GM19023 (cell line): ENCODE measurements around the gene TRIM7.
"Not testable (repeated sequence)": the region's sequence is repeated elsewhere in the genome, so short reads cannot be mapped to it uniquely, and the experiment has no call there.

Experiments used
- ATAC-seq: cut with Tn5 transposase; IDR thresholded peaks from one replicate; pipeline ENCODE4 v1.9.1; 2021; ENCODE audit warnings: mild to moderate bottlenecking, moderate library complexity; ENCODE audit not compliant: unreplicated experiment

Gene TRIM7

DNA sequence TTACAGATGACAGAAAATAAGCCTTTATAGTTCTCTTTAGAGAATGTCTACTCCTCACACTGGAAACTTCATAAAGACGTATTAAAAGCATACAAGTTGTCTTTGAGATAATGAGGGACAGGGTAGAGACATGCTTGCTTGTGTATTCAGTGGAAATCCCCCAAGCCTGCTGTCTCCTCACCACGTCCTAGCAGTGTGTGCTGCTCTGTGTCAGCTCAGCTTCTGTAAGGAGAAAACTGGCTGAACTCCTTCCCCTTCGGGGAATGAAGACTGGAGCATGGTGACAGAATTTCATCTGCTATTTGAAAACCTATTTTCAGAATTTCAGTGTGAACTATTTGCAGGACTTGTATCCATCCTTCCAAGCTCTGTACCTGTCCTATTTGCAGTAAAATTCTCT is 48.2 kb downstream of the TRIM7 start:
- ATAC-seq, result no peak

DNA sequence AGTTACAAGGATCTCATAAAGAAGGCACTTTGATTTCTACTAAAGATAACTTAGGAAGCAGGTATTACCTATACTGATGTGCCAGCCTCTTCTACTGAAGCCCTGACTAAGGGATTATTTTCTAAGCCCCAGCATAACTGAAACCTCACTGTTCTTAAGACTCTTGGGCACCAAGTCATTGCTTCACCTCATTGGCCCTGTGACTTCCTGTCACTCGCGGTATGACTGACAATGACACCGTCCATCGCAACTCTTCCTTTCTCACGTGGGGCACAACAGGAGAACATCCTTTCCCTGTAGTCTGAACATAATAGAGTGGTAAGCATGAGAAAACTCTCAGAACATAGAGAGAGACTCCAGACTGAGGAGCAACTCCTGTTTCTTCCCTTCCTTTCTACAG is 51.2 kb downstream of the TRIM7 start:
- no peak for ATAC-seq

DNA sequence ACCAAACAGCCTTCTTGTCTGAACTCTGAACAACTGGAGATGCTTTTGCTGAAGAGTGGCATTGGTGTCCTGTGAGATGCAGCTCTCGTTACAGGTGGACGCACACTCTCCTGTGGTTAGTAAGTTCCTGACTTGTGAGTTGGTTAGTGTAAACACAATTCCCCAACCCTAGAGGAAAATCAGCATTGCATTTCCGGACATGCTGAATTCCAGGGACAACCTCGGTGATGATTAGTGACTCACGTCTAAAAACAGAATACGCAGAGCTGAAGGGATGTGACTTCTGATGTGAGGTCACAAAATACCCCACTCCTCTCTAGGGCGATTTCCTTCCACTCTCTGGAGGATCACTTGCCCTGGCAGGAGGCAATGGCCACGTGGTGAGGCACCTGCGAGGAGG is 52.6 kb downstream of the TRIM7 start:
- no peak for ATAC-seq

DNA sequence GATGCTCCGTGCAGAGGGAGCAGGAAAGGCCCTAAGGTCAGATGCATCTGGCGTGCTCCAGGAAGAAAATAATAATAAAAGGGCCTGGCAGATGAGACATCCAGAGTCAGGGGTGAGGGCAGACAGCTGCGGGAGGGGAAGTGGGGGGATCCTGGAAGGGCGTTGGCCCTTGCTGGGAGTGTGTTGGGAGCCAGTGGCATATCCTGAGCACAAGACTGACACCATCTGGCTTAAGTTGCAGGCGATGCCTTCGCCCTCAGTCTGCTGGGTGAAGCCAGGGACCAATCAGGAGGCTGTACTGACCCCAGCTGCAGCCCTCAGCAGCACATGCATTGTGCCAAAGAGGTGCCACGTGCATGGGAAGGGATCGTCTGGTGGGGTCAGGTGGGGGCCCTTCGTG is 53.9 kb downstream of the TRIM7 start:
- ATAC-seq, result no peak

DNA sequence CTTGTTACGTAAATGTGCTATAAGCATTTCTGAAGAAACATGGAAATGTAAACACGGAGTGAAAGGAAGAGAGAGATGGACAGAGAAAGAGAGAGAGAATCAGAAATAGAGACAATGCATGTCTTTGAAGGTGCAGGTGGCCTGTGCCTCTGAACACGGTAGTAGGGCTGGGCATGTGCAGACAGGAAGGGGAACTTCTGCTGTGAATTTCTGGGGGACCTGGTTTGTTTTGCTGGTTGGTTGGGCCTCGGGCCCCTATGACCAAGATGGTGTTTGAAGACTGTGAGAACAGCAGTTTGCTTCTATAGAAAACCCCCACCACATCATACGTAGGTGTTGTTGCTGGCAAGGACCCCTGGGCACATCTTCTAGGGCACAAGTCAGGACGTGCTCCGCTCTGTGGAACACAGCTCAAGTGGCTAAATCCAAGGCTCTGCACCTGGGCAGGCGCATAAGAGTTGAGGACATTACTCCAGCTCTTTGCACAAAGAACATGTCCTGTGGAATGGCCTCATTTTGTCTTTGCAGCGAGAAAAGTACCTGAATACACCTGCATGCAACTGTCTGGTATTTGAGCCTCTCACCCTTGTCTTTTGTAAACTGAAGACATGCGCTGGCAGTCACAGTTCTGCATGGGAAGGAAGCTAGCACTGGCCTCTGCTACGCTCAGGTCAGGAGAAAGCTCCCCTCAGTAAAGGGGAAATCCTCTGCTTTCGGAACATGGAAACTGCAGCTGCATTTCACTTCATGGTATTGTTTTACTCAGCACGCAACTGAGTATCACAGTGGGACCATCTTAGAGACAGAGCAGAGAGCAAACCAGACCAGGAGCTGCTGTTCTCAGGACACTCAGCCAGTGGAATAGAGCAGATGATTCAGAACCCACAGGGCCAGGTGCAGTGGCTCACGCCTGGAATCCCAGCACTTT is 54.9 kb downstream of the TRIM7 start:
- ATAC-seq, result no peak

DNA sequence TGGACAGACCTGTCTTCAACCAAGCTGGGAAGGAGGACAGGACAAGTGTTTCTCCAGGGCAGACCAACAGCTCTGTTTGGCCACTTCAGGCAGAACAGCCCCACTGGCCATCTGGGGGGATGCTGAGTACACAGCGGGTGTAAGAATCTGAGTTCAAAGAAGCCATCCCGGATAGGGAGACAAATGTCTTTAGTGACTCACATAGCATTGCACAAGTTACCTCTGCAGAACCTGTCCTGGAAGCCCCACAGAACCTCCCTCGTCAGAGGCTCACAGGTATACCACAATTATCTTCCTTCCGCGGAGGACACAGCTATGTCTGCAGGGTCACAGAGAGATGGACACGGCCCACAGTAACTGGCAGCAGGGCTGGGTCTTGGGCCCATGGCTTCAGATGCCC is 55.6 kb downstream of the TRIM7 start:
- ATAC-seq, result no peak

DNA sequence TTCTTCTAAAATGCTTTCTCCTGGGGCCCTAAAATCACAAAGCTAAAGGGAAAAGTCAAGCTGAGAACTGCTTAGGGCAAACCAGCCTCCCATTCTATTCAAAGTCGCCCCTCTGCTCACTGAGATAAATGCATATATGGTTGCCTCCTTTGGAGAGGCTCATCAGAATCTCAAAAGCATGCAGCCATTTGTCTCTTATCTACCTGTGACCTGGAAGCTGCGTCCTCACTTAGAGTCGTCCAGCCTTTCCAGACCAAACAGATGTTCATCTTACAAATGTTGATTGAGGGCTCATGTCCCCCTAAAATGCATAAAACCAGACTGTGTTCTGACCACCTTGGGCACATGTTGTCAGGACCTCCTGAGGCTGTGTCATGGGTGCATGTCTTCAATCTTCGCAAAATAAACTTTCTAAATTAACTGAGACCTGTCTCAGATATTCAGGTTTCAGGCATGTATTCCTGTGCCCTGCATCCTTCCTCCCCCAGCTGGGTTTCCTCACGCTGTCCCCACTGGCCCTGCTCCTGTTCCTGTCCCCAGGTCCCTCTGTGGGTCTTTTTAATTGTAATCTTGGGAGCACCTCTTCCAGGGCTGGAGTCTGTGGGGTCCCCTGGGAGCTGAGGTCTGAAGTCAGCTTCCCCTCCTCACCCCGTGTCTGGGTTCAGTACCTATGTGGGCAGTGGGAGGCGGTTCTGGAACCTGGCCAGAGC is 57.9 kb downstream of the TRIM7 start, which contains the start of gene OR2V2:
TSS of gene OR2V2 (plus strand) at position 660 of the 710 bp plus-strand sequence. CDS start 7,357 bp downstream, outside the sequence.
- not testable (repeated sequence) for ATAC-seq

DNA sequence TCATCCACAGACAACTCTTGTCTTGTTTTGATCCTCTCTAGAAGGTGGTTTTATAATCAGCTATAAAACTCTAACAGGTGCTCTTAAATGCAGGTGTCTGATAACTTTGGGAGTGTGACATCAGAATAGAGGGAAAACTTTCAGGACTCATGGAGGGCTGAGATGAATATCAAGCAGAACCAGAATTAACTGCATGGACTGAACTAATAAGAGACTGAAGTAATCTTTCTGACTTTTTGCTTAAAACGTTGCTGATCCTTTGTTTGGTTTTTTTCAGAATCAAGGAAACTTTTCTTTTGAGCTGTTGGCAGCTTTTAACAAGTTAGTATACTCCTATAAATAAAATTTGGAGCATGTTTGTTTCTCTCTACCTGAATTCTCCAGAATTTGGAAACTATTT is 59.9 kb downstream of the TRIM7 start:
- no peak for ATAC-seq
